ENCODE results near the gene PRKACB.

Gene PRKACB

GRCh38 chr1:84156210-84156621 is 12.1 kb downstream of the PRKACB start:
- DNase-seq (ENCODE audit: low spot score), result no peak
- TF ChIP-seq CTCF (IDR thresholded peaks at IDR 0.05; ENCODE audit: extremely low read depth, missing control alignments), result no peak

- no peak for DNase-seq (ENCODE audit: low spot score)
These were observed 15.6 kb downstream of the PRKACB start for GRCh38 chr1:84159533-84160240.

GRCh38 chr1:84162295-84162694 is 18.2 kb downstream of the PRKACB start:
- no peak for TF ChIP-seq CTCF (IDR thresholded peaks at IDR 0.05; ENCODE audit: extremely low read depth, missing control alignments)

More at GRCh38 chr1:84159533-84160240, 15.6 kb downstream of the PRKACB start:
- TF ChIP-seq CTCF (IDR thresholded peaks at IDR 0.05; ENCODE audit: extremely low read depth, missing control alignments), result no peak

GRCh38 chr1:84163123-84163931 is 19.3 kb downstream of the PRKACB start:
- no peak for DNase-seq (ENCODE audit: low spot score)
- no peak for TF ChIP-seq CTCF (IDR thresholded peaks at IDR 0.05; ENCODE audit: extremely low read depth, missing control alignments)

More at GRCh38 chr1:84162295-84162694, 18.2 kb downstream of the PRKACB start:
- DNase-seq (ENCODE audit: low spot score), result no peak

GRCh38 chr1:84164161-84164560 is 20.1 kb downstream of the PRKACB start:
- no peak for DNase-seq (ENCODE audit: low spot score)
- TF ChIP-seq CTCF (IDR thresholded peaks at IDR 0.05; ENCODE audit: extremely low read depth, missing control alignments), result no peak

GRCh38 chr1:84164567-84165021 is 20.5 kb downstream of the PRKACB start:
- DNase-seq (ENCODE audit: low spot score), result no peak
- TF ChIP-seq CTCF (IDR thresholded peaks at IDR 0.05; ENCODE audit: extremely low read depth, missing control alignments), result no peak

- no peak for DNase-seq (ENCODE audit: low spot score)
These were observed 21.5 kb downstream of the PRKACB start for GRCh38 chr1:84165601-84166000.

More at GRCh38 chr1:84165601-84166000, 21.5 kb downstream of the PRKACB start:
- no peak for TF ChIP-seq CTCF (IDR thresholded peaks at IDR 0.05; ENCODE audit: extremely low read depth, missing control alignments)
